Stimulated activated CD4-positive, alpha-beta T cell treated with anti-CD3 and anti-CD28 coated beads, TNF-alpha, amount 100 ng/mL, for 4 hours (primary cell): ENCODE measurements around the gene GALNT17.

Experiments
- DNase-seq, 3 experiments: peaks; one replicate each; pipeline ENCODE4 v3.0.0-alpha.2; 2020; ENCODE audit warnings: low read depth in 3 of 3

The GALNT17 gene

GRCh38 chr7:71739520-71740173 lies 607.7 kb downstream of the GALNT17 start:
- DNase-seq = no peak

GRCh38 chr7:71740174-71740560 lies 608.2 kb downstream of the GALNT17 start:
- no peak for DNase-seq

GRCh38 chr7:71746006-71746405 lies 614.1 kb downstream of the GALNT17 start:
- no peak for DNase-seq

- no peak for DNase-seq
Observed at GRCh38 chr7:71750290-71750689, 618.3 kb downstream of the GALNT17 start.

GRCh38 chr7:71752171-71752935 lies 620.4 kb downstream of the GALNT17 start:
- peak in 1 of 3 experiments; percentile 5 for DNase-seq

GRCh38 chr7:71753236-71753635 lies 621.3 kb downstream of the GALNT17 start:
- DNase-seq = no peak

GRCh38 chr7:71753956-71754664 lies 622.2 kb downstream of the GALNT17 start:
- no peak for DNase-seq

- DNase-seq = no peak
Observed at GRCh38 chr7:71754828-71755227, 622.9 kb downstream of the GALNT17 start.

GRCh38 chr7:71761336-71761735 lies 629.4 kb downstream of the GALNT17 start:
- no peak for DNase-seq
